C4-2B (cell line): ENCODE data around the gene DCLRE1A.

Experiments
- CTCF ChIP-seq: fragments of 450-650 bp; conservative IDR thresholded peaks from 2 replicates; pipeline ENCODE4 v1.5.1; 2017; ENCODE audit warnings: mild to moderate bottlenecking
- ZFX ChIP-seq: fragments of 450-650 bp; IDR thresholded peaks from 2 replicates; pipeline ENCODE4 v1.6.1; 2017

GRCh38 chr10:113866551-113867394, 12.9 kb upstream of the DCLRE1A start:
- TF ChIP-seq CTCF (no peak), ZFX (no peak)
